GM03348 (cell line): ENCODE data around the gene OSBPL5.

Experiments
- DNase-seq: peaks from one replicate; pipeline ENCODE4 v3.0.0; 2012; ENCODE audit warnings: low spot score

Gene OSBPL5

GRCh38 chr11:3197878-3198528, 32.9 kb upstream of the OSBPL5 start:
- DNase-seq, result no peak

DNA sequence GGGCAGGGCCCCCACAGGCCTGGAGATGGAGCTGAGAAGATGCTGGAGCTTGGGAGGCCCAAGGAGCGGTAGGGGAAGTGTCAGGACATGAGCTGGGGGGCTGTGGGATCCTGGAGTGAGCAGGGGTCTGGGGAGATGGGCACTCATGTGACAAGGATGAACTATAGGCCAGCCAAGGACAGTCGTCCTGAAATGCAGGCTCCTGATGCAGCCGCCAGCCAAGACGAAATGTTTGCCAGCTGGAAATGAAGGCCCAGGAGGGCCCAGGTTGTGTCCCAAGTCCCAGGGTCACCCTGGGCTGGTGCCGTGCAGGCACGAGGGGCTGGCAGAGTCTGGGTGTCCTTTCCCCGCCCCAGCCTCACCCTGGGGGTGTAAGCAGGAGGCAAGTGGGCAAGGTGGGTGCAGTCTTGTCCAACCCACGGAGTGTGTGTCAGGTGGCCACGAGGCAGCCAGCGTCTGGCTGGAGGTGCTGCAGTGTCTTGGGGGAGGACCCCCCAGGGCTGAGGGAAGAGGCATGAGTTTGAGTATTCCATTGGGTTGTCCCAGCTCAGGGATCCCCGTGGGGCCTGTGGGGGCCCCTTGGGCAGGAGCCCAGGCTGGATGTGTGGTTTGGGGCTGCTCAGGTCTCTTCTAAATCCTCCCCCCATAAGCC, 32.1 kb upstream of the OSBPL5 start:
- no peak for DNase-seq

GRCh38 chr11:3196161-3197043, 31.3 kb upstream of the OSBPL5 start:
- DNase-seq, result no peak

DNA sequence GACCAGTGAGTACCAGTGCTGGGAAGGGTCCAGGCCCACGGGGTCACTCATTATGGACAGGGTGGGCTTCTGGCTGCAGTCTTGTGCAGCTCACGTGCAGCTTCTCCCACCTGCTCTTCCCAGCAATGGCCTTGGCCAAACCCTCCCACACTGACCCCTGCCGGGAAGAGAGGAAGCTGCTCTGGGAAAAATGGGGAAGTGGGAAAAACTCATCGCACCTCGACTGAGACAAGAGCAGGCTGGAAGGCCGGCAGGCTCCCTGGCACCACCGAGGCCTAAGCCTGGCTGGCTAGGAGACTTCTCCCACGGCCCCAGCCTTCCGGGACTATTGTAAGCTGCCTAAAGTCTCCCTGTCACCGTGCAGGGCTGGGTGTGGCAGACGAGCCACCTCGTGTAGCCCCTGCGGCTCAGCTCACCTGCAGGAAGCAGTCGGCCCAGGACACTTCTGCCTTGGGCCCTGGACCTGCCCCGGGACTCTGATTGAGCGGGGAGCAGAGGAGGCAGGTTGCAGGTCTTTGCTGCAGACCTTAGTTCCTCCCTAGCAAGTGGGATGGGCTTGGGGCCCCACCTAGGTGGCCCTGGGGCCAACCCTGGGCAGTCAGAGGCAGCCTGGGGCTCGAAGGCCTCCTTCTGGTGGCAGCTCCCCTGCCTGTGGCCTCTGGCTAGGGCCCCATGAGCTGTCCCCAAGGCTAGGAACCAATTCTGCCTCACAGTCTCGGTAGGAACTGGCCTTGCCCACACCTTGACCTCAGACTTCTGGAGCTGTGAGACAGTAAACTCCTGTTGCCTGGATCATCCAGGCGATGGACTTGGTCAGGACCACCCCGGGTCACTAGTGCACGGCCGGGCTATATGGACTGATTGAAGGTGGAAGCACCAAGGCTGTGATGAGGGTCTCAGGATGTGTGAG, 30.4 kb upstream of the OSBPL5 start:
- DNase-seq, result no peak

DNA sequence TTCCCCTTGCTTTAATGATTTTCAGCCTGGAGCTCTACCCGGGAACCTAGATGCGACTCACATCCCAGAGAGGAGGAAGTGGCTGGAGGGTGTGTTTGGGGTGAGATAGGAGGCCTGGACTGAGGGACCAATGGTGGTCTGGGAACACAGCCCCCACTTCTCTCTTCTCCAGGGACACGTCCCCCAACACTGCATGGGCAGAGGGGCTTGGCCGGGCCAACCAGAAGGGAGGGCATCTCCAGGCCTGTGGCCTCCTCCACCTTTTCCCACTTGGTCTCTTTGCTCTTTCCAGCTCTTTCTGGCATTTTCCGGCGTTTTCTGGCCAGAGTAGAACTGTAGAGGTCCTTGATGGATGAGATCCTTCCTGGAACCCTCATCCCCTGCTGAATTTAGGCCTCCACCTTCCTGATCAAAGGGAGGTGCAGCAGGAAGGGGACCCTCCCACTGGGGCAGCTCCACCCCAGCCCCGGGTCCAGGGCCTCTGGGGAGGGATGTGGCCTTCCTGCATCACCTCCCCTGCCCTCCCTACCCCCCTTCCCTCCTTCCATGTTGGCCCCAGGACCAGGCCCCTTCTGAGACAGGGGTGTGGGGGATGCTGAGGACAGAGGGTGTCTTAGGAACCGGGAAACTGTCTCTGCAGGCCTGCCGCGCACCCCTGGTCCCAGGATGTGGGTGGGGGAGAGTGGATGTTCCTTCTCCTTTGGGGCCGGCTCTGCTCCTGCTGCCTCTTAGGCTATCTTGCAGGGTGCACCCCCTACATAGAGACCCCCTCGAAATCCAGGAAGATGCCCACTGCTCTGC, 29.1 kb upstream of the OSBPL5 start:
- no peak for DNase-seq

GRCh38 chr11:3193373-3194015, 28.4 kb upstream of the OSBPL5 start:
- no peak for DNase-seq

DNA sequence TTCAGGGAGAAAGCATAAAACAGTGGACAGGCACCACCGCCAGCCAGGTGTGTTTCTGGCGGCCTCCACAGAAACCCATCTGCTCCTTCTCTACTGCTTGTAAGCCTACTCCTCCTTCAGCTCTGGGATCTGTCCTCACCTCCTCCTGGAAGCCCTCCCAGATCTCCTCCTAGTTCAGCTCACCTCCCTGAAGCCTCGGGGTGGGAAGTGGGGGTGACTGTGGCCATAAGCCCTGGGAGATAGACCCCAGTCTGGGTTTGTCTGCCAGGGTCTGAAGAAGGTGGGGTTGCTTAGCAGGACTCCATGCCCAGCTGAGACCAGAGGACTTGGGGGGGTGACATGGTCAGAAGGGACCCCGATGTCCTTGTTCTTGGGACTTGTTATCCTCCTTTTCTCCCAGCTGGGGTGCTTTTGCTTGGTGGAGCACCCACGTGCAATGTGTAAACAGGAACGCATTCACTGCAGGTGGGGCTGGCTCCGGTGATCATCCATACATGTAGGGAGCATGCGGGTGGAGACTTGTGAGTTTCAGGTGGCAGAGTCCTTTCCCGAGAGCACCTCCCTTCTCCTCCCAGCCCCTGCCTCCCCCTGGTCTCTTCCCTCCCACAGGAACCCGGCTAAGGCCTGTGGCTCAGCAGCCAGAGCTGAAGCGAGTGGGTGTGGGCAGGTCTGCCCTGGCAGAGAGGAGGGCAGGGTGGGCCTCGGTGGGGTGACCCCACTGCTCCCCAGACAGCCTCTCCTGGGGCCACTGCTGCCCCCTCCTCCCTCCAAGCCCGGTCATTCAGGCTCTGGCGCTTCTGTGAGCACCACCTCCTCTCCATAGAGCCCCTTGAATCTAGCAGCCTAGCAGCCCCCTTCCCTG, 27.6 kb upstream of the OSBPL5 start:
- no peak for DNase-seq

DNA sequence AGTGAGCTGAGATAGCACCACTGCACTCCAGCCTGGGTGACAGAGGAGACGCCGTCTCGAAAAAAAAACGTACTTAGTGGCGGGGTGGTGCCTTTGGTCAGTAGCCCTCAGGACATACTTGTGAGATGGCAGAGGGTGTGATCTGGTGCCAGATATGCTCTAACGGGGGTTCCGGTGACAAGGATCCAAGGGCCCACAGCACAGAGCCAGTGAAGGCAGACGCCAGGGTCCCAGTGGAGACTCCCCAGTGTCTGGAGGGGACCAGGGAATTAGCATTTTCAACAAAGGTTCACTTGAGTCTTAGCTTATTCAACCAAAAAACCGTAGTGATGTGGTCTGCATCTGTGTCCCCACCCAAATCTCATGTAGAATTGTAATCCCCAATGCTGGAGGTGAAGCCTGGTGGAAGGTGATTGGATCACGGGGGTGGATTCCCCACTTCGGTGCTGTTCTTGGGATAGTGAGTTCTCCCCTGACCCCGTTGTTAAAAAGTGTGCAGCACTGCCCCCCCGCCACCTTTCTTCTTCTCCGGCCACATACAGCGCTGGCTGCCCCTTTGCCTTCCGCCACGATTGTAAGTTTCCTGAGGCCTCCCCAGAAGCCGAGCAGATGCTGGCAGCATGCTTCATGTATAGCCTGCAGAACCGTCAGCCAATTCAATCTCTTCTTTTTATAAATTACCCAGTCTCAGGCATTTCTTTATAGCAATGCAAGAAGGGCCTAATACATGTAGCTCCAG, 26.6 kb upstream of the OSBPL5 start:
- no peak for DNase-seq

GRCh38 chr11:3190600-3190999, 25.5 kb upstream of the OSBPL5 start:
- DNase-seq, result no peak

- no peak for DNase-seq
Observed at GRCh38 chr11:3189886-3190583, 24.9 kb upstream of the OSBPL5 start.

- DNase-seq, result no peak
Observed at GRCh38 chr11:3189196-3189843, 24.2 kb upstream of the OSBPL5 start.

GRCh38 chr11:3188496-3189195, 23.5 kb upstream of the OSBPL5 start:
- no peak for DNase-seq

GRCh38 chr11:3186166-3186953, 21.2 kb upstream of the OSBPL5 start:
- DNase-seq, result no peak

DNA sequence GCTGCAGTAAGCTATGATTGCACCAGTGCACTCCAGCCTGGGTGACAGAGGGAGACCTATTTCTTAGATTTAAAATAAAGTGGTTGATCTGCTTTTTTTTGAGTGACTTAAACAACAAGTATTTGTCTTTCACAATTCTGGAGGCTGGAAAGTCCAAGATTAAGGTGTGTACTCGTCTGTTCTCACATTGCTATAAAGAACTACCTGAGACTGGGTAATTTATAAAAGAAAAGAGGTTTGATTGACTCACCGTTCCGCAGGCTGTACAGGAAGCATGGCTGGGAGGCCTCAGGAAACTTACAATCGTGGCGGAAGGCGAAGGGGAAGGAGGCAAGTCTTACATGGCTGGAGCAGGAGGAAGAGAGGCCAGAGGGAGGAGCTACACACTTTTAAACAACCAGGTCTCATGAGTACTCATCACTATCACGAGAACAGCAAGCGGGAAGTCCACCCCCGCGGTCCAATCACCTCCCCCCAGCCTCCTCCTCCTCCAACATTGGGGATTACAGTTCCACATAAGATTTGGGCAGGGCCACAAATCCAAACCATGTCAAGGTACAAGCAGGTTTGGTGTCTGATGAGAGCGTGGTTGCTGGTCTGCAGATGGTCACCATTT, 19.7 kb upstream of the OSBPL5 start:
- no peak for DNase-seq

DNA sequence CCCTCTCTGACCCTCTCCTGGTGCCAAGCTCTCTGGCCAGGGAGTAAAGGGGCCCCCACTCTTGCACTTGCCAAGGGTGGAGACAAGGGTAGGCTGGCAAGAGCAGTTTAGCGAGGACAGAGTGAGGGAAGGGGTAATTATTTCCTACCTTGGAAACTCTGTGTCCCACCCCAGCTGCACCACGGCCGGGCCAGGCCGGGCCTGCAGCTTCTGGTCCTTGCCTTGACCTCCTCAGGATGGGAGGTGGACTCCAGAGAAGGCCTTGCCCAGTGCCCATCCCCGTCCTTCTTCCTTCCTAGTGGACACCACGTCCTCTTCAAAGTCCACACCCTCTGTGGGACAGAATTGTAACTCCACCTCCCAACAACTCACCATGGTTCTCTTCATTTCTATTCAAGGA, 18.4 kb upstream of the OSBPL5 start:
- no peak for DNase-seq

DNA sequence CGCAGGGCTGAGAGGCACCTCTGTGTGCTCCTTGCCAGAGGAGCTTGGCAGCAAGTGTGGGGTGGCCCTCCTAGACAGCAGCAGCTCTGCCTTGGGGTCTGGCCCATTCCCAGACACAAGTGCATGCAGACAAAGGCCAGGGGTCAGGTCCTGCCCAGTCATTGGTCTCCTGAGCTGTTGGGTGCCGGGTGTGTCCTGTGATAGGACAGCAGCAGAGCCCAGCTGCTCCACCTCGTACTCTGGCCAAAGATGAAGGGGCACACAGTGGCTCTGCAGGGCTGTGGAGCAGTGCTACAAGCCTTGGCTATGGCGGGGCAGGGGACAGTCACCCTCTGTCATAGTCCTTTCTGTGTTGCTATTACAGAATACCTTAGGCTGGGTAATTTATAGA, 17.3 kb upstream of the OSBPL5 start:
- no peak for DNase-seq
